Measurements from ENCODE around the gene EPX. TPM values are rescaled to one million over a fixed set of nuclear protein-coding genes. Genes with fewer than 3 reads are reported as not detected.

Gene EPX
- polyA plus RNA-seq, 1 donor (not counting 4 experiments of a cell fraction or from before 2014, with no cell fraction given), result not detected

DNA sequence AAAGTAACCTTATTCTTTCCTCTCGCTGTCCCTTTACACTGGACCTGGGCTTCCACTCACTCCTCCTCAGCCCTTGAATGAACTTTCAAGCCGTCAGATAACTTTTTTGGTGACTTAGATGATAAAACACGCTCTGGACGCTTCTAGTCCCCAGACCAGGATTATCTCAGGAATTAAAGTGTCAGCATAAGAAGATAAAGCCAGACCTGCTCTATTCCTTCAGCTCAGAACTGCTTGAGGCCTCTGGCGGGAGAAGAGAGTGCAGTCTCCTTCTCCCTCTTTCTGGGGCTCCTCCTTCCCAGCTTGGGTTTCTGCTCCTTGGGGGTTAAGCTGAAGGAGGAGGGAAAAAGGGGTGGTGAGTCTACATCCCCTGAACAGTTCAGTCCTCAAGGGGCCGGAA lies 52.4 kb downstream of the EPX start:
- Histone ChIP-seq H3K9me1 (ENCODE audit: control insufficient read depth, extremely low read depth, insufficient read depth, low read length) (no peaks in the 10 kb centered on the region), H3K36me3 (ENCODE audit: control insufficient read depth in 2 of 2, extremely low read depth in 1 of 2, insufficient read depth in 2 of 2, low read length in 2 of 2) (no peaks in the 10 kb centered on the region), H3K4me1 (ENCODE audit: control insufficient read depth, extremely low read depth, insufficient read depth, low read length) (peaks cover 5% of the 10 kb centered on the region), H3K27ac (ENCODE audit: control insufficient read depth, insufficient read depth, low read length) (no peak overlapping the region), H3K4me2 (ENCODE audit: control insufficient read depth, extremely low read depth, insufficient read depth, low read depth, low read length) (no peak overlapping the region), H3K4me3 (ENCODE audit: control insufficient read depth in 2 of 3, extremely low read depth in 1 of 3, insufficient read depth in 2 of 3, low read depth in 1 of 3, low read length in 3 of 3) (no peak overlapping the region), H3K9ac (ENCODE audit: control insufficient read depth, extremely low read depth, insufficient read depth, low read length) (no peak overlapping the region), H3K27me3 (ENCODE audit: control insufficient read depth, extremely low read depth, insufficient read depth, low read length) (peaks cover 46% of the 10 kb centered on the region), H4K20me1 (ENCODE audit: control insufficient read depth, extremely low read depth, insufficient read depth, low read length) (no peaks in the 10 kb centered on the region), H2AFZ (ENCODE audit: control insufficient read depth, low read length) (no peak overlapping the region), H3K9me3 (ENCODE audit: control insufficient read depth, low read depth, low read length) (no peaks in the 10 kb centered on the region), H3K79me2 (ENCODE audit: control insufficient read depth, insufficient read depth, low read length) (no peaks in the 10 kb centered on the region)
- no peak for FAIRE-seq
- TF ChIP-seq, protein P1, sequence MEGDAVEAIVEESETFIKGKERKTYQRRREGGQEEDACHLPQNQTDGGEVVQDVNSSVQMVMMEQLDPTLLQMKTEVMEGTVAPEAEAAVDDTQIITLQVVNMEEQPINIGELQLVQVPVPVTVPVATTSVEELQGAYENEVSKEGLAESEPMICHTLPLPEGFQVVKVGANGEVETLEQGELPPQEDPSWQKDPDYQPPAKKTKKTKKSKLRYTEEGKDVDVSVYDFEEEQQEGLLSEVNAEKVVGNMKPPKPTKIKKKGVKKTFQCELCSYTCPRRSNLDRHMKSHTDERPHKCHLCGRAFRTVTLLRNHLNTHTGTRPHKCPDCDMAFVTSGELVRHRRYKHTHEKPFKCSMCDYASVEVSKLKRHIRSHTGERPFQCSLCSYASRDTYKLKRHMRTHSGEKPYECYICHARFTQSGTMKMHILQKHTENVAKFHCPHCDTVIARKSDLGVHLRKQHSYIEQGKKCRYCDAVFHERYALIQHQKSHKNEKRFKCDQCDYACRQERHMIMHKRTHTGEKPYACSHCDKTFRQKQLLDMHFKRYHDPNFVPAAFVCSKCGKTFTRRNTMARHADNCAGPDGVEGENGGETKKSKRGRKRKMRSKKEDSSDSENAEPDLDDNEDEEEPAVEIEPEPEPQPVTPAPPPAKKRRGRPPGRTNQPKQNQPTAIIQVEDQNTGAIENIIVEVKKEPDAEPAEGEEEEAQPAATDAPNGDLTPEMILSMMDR (optimal IDR thresholded peaks at IDR 0.05 in 1 of 3, IDR thresholded peaks at IDR 0.05 in 1 of 3, conservative IDR thresholded peaks at IDR 0.05 in 1 of 3; ENCODE audit: extremely low read depth in 1 of 3, insufficient read depth in 2 of 3, low read length in 3 of 3), result no peak
- TF ChIP-seq EZH2 (IDR thresholded peaks at IDR 0.05; ENCODE audit: low read length), result no peak
- no peak for DNase-seq (ENCODE audit: low read depth, low spot score)
- dilution Hi-C loops (cut with MboI; ENCODE audit: extremely low pct_ligation_motif_present, low sequenced_read_pairs), result no loop called here

DNA sequence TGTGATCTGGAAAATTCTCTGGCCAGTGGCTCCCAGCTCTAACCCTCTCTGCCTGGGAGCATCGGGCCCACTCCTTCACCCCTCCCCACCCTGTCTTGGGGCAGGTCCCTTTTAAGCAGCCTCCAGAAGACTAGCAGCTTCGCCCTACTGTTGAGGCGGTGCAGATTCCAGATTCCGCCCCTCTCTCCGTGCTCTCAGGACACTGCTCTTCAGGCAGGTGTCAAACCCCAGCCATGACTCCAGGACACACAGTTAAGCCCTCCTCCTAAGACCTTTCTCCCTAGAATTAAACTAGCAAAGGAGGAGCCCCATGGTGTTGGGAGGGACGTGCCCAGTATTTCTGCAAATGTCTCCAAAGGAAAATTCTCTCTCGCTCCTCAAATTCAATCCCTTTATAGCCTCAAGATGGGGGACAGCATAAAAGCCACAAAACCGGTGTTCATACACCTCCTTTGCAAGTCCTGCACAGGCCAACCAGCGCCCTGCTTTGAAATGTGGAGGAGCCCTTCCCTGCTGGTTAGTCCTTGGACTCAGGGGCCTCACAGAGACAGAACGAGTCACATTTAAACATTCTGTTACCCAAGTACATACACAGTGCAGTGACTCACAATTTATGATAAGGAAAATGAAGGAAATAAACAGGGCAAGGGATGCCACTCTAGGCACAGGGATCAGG lies 53.0 kb downstream of the EPX start:
- no peak overlapping the region for H2AFZ ChIP-seq (ENCODE audit: control insufficient read depth, low read length)
- DNase-seq (ENCODE audit: low read depth, low spot score) (no peak), FAIRE-seq (no peak)
- H3K36me3 ChIP-seq (ENCODE audit: control insufficient read depth in 2 of 2, extremely low read depth in 1 of 2, insufficient read depth in 2 of 2, low read length in 2 of 2), result no peaks in the 10 kb centered on the region
- no peak overlapping the region for H3K9ac ChIP-seq (ENCODE audit: control insufficient read depth, extremely low read depth, insufficient read depth, low read length)
- H3K4me2 ChIP-seq (ENCODE audit: control insufficient read depth, extremely low read depth, insufficient read depth, low read depth, low read length), result no peak overlapping the region
- peaks cover 5% of the 10 kb centered on the region for H3K4me1 ChIP-seq (ENCODE audit: control insufficient read depth, extremely low read depth, insufficient read depth, low read length)
- H3K9me3 ChIP-seq (ENCODE audit: control insufficient read depth, low read depth, low read length), result no peaks in the 10 kb centered on the region
- dilution Hi-C loops (cut with MboI; ENCODE audit: extremely low pct_ligation_motif_present, low sequenced_read_pairs), result no loop called here
- no peak overlapping the region for H3K27ac ChIP-seq (ENCODE audit: control insufficient read depth, insufficient read depth, low read length)
- H3K27me3 ChIP-seq (ENCODE audit: control insufficient read depth, extremely low read depth, insufficient read depth, low read length), result peaks cover 46% of the 10 kb centered on the region
- no peaks in the 10 kb centered on the region for H3K79me2 ChIP-seq (ENCODE audit: control insufficient read depth, insufficient read depth, low read length)
- H4K20me1 ChIP-seq (ENCODE audit: control insufficient read depth, extremely low read depth, insufficient read depth, low read length), result no peaks in the 10 kb centered on the region
- TF ChIP-seq, protein P1 (optimal IDR thresholded peaks at IDR 0.05 in 1 of 3, IDR thresholded peaks at IDR 0.05 in 1 of 3, conservative IDR thresholded peaks at IDR 0.05 in 1 of 3; ENCODE audit: extremely low read depth in 1 of 3, insufficient read depth in 2 of 3, low read length in 3 of 3), result no peak
- TF ChIP-seq EZH2 (IDR thresholded peaks at IDR 0.05; ENCODE audit: low read length), result no peak
- no peak overlapping the region for H3K4me3 ChIP-seq (ENCODE audit: control insufficient read depth in 2 of 3, extremely low read depth in 1 of 3, insufficient read depth in 2 of 3, low read depth in 1 of 3, low read length in 3 of 3)
- H3K9me1 ChIP-seq (ENCODE audit: control insufficient read depth, extremely low read depth, insufficient read depth, low read length), result no peaks in the 10 kb centered on the region

Data from keratinocyte (primary cell).